HG03175 (cell line): ENCODE results near the gene SMC5.
"Not testable (repeated sequence)": the region's sequence is repeated elsewhere in the genome, so short reads cannot be mapped to it uniquely, and the experiment has no call there.

Source experiments
- ATAC-seq: cut with Tn5 transposase; IDR thresholded peaks from one replicate; pipeline ENCODE4 v1.9.1; 2021; ENCODE audit warnings: mild to moderate bottlenecking, moderate library complexity; ENCODE audit not compliant: unreplicated experiment

Gene SMC5

GRCh38 chr9:70362952-70363351 is 104.2 kb downstream of the SMC5 start:
- no peak for ATAC-seq

DNA sequence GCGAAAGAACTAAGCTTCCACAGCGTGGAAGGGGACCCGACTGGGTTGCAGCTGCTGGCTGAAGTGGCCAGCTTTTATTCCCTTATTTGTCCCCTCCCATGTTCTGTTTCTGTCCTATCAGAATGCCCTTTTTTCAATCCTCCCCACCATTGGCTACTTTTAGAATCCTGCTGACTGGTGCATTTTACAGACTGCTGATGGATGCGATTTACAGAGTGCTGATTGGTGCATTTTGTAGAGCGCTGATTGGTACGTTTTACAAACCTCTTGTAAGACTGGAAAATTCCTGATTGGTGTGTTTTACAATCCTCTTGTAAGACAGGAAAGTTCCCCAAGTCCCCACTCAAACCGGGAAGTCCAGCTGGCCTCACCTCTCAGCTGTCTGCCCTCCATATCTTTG is 105.0 kb downstream of the SMC5 start:
- no peak for ATAC-seq

- no peak for ATAC-seq
Measured at GRCh38 chr9:70367305-70367930, 108.6 kb downstream of the SMC5 start.

- no peak for ATAC-seq
Measured at GRCh38 chr9:70374962-70375618, 116.3 kb downstream of the SMC5 start.

- no peak for ATAC-seq
Measured at GRCh38 chr9:70382046-70382708, 123.4 kb downstream of the SMC5 start.

- ATAC-seq = no peak
Measured at GRCh38 chr9:70382709-70383605, 124.2 kb downstream of the SMC5 start.

DNA sequence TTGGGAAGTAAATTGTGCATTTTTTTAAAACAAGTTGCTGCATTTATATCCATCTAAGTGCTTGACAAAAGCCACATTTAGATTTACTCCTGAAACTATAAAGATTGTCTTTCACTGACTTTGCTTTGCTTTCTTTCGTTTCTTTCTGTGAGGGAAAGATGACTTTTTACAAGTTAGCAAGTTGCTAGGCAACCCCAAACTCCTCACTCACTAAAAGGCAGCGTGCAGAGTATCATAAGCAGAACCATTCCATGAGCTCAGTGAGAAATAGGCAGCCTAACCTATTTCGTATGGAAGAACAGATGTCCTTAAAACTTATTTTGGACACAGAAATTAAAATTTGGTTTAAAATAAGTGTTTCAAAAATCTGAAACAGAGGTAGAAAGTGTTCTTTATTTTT is 126.6 kb downstream of the SMC5 start:
- ATAC-seq = no peak

- no peak for ATAC-seq
Measured at GRCh38 chr9:70387663-70388062, 128.9 kb downstream of the SMC5 start.

- no peak for ATAC-seq
Measured at GRCh38 chr9:70389188-70389587, 130.4 kb downstream of the SMC5 start.

GRCh38 chr9:70389621-70390266 is 131.0 kb downstream of the SMC5 start:
- no peak for ATAC-seq

- no peak for ATAC-seq
Measured at GRCh38 chr9:70390933-70391341, 132.2 kb downstream of the SMC5 start.

- no peak for ATAC-seq
Measured at GRCh38 chr9:70392189-70392588, 133.4 kb downstream of the SMC5 start.

GRCh38 chr9:70392850-70393249 is 134.1 kb downstream of the SMC5 start:
- ATAC-seq = no peak

DNA sequence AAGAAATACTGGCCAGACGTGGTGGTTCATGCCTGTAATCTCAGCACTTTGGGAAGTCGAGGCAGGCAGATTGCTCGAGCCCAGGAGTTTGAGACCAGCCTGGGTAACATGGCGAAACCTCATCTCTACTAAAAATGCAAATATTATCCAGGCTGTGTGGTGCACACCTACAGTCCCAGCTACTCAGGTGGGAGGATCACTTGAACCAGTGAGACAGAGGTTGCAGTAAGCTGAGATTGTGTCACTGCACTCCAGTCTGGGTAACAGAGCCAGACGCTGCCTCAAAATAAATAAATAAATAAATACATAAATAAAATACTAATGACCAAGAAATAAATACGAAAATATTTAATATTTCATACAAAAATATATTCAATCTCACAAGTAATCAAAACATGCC is 136.9 kb downstream of the SMC5 start:
- no peak for ATAC-seq

DNA sequence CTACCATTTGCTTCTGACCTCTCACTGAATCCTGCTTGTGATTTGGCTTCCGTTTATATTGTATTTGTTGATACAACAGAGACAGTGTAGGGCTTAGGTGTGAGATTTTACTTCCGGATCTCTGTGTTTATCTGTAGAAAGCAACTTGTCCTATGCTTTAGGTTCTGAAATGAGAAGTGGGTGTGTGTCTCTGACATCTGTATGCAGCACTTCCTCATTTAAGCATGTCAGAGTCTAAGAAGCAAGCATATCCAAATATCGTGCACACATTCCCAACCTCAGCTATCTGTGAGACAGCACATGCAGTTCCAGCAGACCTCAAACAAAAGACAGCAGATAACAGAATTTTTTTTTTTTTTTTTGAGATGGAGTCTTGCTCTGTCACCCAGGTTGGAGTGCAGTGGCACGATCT is 139.4 kb downstream of the SMC5 start:
- peak; percentile 100 for ATAC-seq

GRCh38 chr9:70399141-70399540 is 140.4 kb downstream of the SMC5 start:
- ATAC-seq = no peak

- ATAC-seq = no peak
Measured at GRCh38 chr9:70400107-70400892, 141.5 kb downstream of the SMC5 start.

- ATAC-seq = not testable (repeated sequence)
Measured at GRCh38 chr9:70401241-70401640, 142.5 kb downstream of the SMC5 start.

- no peak for ATAC-seq
Measured at GRCh38 chr9:70402213-70402612, 143.4 kb downstream of the SMC5 start.

DNA sequence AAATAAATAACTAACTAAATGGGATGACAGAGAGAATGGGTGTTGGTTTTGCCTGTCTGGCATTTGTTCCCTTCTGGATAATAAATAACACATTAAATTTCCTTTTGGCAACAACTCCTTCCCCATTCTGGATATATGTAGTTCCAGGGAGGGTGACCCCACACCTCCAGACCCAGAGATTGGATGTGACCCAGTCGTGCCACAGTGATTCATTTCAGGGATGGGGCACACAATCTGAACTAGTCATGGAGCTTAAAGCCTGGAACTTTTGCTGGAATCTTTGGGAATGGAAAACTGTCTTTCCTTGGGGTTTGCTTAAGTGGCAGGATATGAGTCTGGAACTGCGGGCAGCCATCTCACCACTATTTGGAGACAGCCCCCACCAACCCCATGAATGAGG is 144.4 kb downstream of the SMC5 start:
- no peak for ATAC-seq
